Endothelial cell of umbilical vein (primary cell): ENCODE measurements around the gene UQCC2. TPM values are rescaled to one million over a fixed set of nuclear protein-coding genes. Genes with fewer than 3 reads are reported as not detected.

Experiments
- BruUV-seq: library from RNA; stranded (reverse); fragments of 400-500 nt; replicated peaks from 2 replicates; lab custom pipeline; 2021; lab: Mats Ljungman, UMichigan
- CTCF ChIA-PET: fragments of 300-600, 350-600 bp; sonication (Branson Sonifier 250); formaldehyde crosslinking; loops from one replicate; lab custom pipeline; 2021; ENCODE audit warnings: antibody characterized with exemption, inconsistent platforms; lab: Charles Lee
- POLR2A ChIA-PET: fragments of 300-600, 350-600 bp; sonication (Branson Sonifier 250); formaldehyde crosslinking; loops from one replicate; lab custom pipeline; 2021; ENCODE audit warnings: antibody characterized with exemption, inconsistent platforms; lab: Charles Lee
- DNase-seq: peaks from one replicate; pipeline ENCODE4 v3.0.0-alpha.2; 2011; ENCODE audit warnings: low read depth, low spot score
- FAIRE-seq: peaks from 2 replicates; lab custom pipeline; 2011; peaks lifted over from hg19 to GRCh38; lab: Jason Lieb, UNC
- H2AFZ ChIP-seq: 2 replicates; pipeline ENCODE4 v1.6.0; 2012; ENCODE audit warnings: low read depth, low read length, control low read depth, inconsistent platforms
- H3K27ac ChIP-seq: 2 replicates; pipeline ENCODE4 v1.5.1; 2011; ENCODE audit warnings: low read depth, mild to moderate bottlenecking, control low read depth, low read length, moderate library complexity; ENCODE audit not compliant: insufficient read depth
- H3K27me3 ChIP-seq, 2 experiments: 2 replicates each; pipeline versions ENCODE4 v1.6.0 to v1.6.1; 2011; ENCODE audit warnings: low read length in 2 of 2, mixed read lengths in 1 of 2; ENCODE audit not compliant: control insufficient read depth in 2 of 2, insufficient read depth in 2 of 2
- H3K36me3 ChIP-seq, 2 experiments: 2 replicates in 1 of 2; 3 replicates in 1 of 2; pipeline ENCODE4 v1.5.1; 2011; ENCODE audit warnings: low read length in 2 of 2, mild to moderate bottlenecking in 1 of 2, moderate library complexity in 1 of 2; ENCODE audit not compliant: control insufficient read depth in 2 of 2, insufficient read depth in 2 of 2; ENCODE audit errors: extremely low read depth in 1 of 2
- H3K4me1 ChIP-seq: 3 replicates; pipeline ENCODE4 v1.5.1; 2011; ENCODE audit warnings: mild to moderate bottlenecking, low read length; ENCODE audit not compliant: control insufficient read depth, insufficient read depth; ENCODE audit errors: extremely low read depth
- H3K4me2 ChIP-seq: 2 replicates; pipeline ENCODE4 v1.6.1; 2011; ENCODE audit warnings: low read length, control low read depth, mixed read lengths; ENCODE audit not compliant: insufficient read depth
- H3K4me3 ChIP-seq, 3 experiments: fragments of 200-600 bp in 1 of 3; sonication (generic), shearing (Covaris generic) in 1 of 3; replicated peaks in 1 of 3; 2 replicates each; pipeline ENCODE4 v1.5.1; 2011 to 2016; ENCODE audit warnings: control low read depth in 3 of 3, low read length in 3 of 3, mild to moderate bottlenecking in 2 of 3, inconsistent platforms in 1 of 3, low read depth in 1 of 3, moderate library complexity in 1 of 3; ENCODE audit not compliant: insufficient read depth in 1 of 3
- H3K79me2 ChIP-seq: 2 replicates; pipeline ENCODE4 v1.6.0; 2012; ENCODE audit warnings: low read length, inconsistent platforms; ENCODE audit not compliant: control insufficient read depth, insufficient read depth
- H3K9ac ChIP-seq: replicated peaks from 2 replicates; pipeline ENCODE3; 2011; ENCODE audit warnings: low read length, control low read depth; ENCODE audit not compliant: insufficient read depth; ENCODE audit errors: extremely low read depth
- H3K9me1 ChIP-seq: replicated peaks from 3 replicates; pipeline ENCODE4 v1.6.0; 2011; ENCODE audit warnings: mild to moderate bottlenecking, low read length; ENCODE audit not compliant: control insufficient read depth, insufficient read depth; ENCODE audit errors: extremely low read depth
- H3K9me3 ChIP-seq: replicated peaks from 2 replicates; pipeline ENCODE4 v1.5.1; 2012; ENCODE audit warnings: low read length, inconsistent platforms; ENCODE audit not compliant: control insufficient read depth, insufficient read depth
- H4K20me1 ChIP-seq: replicated peaks from 2 replicates; pipeline ENCODE3; 2011; ENCODE audit warnings: mild to moderate bottlenecking, low read length; ENCODE audit not compliant: control insufficient read depth, insufficient read depth; ENCODE audit errors: extremely low read depth
- CTCF ChIP-seq, 2 donors: IDR thresholded peaks; 1 replicate in 1 of 2; 2 replicates in 1 of 2; pipeline ENCODE4 v1.5.1; 2011; ENCODE audit warnings: low read length in 2 of 2, mild to moderate bottlenecking in 2 of 2, moderate library complexity in 2 of 2, control low read depth in 1 of 2, inconsistent platforms in 1 of 2, low read depth in 1 of 2; ENCODE audit not compliant: insufficient read depth in 1 of 2; ENCODE audit errors: extremely low read depth in 1 of 2
- EZH2 ChIP-seq: IDR thresholded peaks from 2 replicates; pipeline ENCODE4 v1.6.1; 2012; ENCODE audit warnings: borderline replicate concordance, low read depth, mild to moderate bottlenecking, moderate library complexity, low read length, inconsistent platforms; ENCODE audit not compliant: severe bottlenecking
- FOS ChIP-seq: IDR thresholded peaks from 2 replicates; pipeline ENCODE4 v1.6.1; 2011; ENCODE audit warnings: mild to moderate bottlenecking, low read length, moderate library complexity, borderline replicate concordance; ENCODE audit not compliant: insufficient read depth
- GATA2 ChIP-seq: IDR thresholded peaks from 2 replicates; pipeline ENCODE4 v1.7.0; 2011; ENCODE audit warnings: low read depth, mild to moderate bottlenecking, moderate library complexity, mixed read lengths, low read length; ENCODE audit not compliant: insufficient read length, insufficient read depth
- JUN ChIP-seq: IDR thresholded peaks from 2 replicates; pipeline ENCODE4 v1.6.1; 2011; ENCODE audit warnings: borderline replicate concordance, low read depth; ENCODE audit not compliant: insufficient read length, insufficient read depth
- MAX ChIP-seq: IDR thresholded peaks from 2 replicates; pipeline ENCODE4 v1.6.1; 2011; ENCODE audit not compliant: insufficient read depth, insufficient read length
- MYC ChIP-seq: IDR thresholded peaks from one replicate; pipeline ENCODE4 v1.6.1; 2011; ENCODE audit warnings: mild to moderate bottlenecking, low read depth, low read length
- POLR2A ChIP-seq: IDR thresholded peaks from 2 replicates; pipeline ENCODE4 v1.6.1; 2012; ENCODE audit warnings: low read depth, mild to moderate bottlenecking, control low read depth, low read length
- POLR2AphosphoS5 ChIP-seq: IDR thresholded peaks from 2 replicates; pipeline ENCODE4 v1.6.1; 2012; ENCODE audit warnings: low read depth, mild to moderate bottlenecking, control low read depth, low read length, moderate library complexity; ENCODE audit not compliant: insufficient read depth
- dilution Hi-C: fragments of 300-500 bp; cut with MboI; formaldehyde crosslinking; loops from one replicate; pipeline ENCODE4 v1.15.0; 2019; ENCODE audit warnings: low sequenced_read_pairs; ENCODE audit not compliant: extremely low pct_ligation_motif_present
- intact Hi-C: fragments of 100-400 bp; cut with micrococcal nuclease; formaldehyde crosslinking; loops from one replicate; pipeline ENCODE4 v1.10.0; 2022
- polyA plus RNA-seq, 4 experiments: library from polyadenylated mRNA; depleted of rRNA in 3 of 4; stranded (reverse) in 3 of 4; unstranded in 1 of 4; fragments of >200 nt; gene quantifications; 2 replicates each; pipeline versions ENCODE4 v1.2.1 to v1.2.3, GENCODE V29; 2011 to 2012; ENCODE audit warnings: missing spikeins in 1 of 4
- total RNA-seq: library from RNA; stranded (reverse); gene quantifications from 2 replicates; pipeline ENCODE4 v1.2.3, GENCODE V29; 2021

Gene UQCC2
- total and polyA plus RNA-seq, 2 donors (not counting 3 experiments of a cell fraction or from before 2014, with no cell fraction given): 46.3 to 95.3 TPM

GRCh38 chr6:33663727-33664449, 47.6 kb downstream of the UQCC2 start:
- Histone ChIP-seq H3K27ac (no peak overlapping the region), H3K4me2 (no peak overlapping the region), H3K9me1 (no peaks in the 10 kb centered on the region), H3K79me2 (no peaks in the 10 kb centered on the region), H3K4me3 (no peak overlapping the region), H4K20me1 (no peaks in the 10 kb centered on the region), H3K27me3 (no peaks in the 10 kb centered on the region), H2AFZ (no peak overlapping the region), H3K9ac (no peak overlapping the region), H3K36me3 (peaks cover 0 to 25% of the 10 kb centered on the region in 2 experiments), H3K9me3 (no peaks in the 10 kb centered on the region), H3K4me1 (no peaks in the 10 kb centered on the region)
- CTCF ChIA-PET: no interaction called here
- no peak for TF ChIP-seq POLR2A
- TF ChIP-seq MYC: no peak
- no peak for TF ChIP-seq EZH2
- no peak for TF ChIP-seq POLR2AphosphoS5
- TF ChIP-seq GATA2: no peak
- TF ChIP-seq CTCF (IDR thresholded peaks at IDR 0.05; ENCODE audit: extremely low read depth in 1 of 2, insufficient read depth in 1 of 2, low read depth in 1 of 2, low read length in 2 of 2): no peak
- TF ChIP-seq FOS: no peak
- TF ChIP-seq JUN: no peak
- no peak for TF ChIP-seq MAX
- DNase-seq (no peak), FAIRE-seq (no peak)
- intact Hi-C loops (no loop called here), dilution Hi-C loops (no loop called here)
- POLR2A ChIA-PET: interaction anchor here (0.6 kb wide), 1 partner anchor 18 kb away, joined by 3 read pairs; no protein-coding TSS in a partner anchor
- no TSS peak for BruUV-seq
